Activated CD4-positive, alpha-beta T cell treated with anti-CD3 and anti-CD28 coated beads for 4 hours (primary cell): ENCODE measurements around the gene SLC39A8.
"Not testable (repeated sequence)": the region's sequence is repeated elsewhere in the genome, so short reads cannot be mapped to it uniquely, and the experiment has no call there.

Experiments
- DNase-seq, 2 donors: peaks; one replicate each; pipeline ENCODE4 v3.0.0-alpha.2; 2020

The SLC39A8 gene

DNA sequence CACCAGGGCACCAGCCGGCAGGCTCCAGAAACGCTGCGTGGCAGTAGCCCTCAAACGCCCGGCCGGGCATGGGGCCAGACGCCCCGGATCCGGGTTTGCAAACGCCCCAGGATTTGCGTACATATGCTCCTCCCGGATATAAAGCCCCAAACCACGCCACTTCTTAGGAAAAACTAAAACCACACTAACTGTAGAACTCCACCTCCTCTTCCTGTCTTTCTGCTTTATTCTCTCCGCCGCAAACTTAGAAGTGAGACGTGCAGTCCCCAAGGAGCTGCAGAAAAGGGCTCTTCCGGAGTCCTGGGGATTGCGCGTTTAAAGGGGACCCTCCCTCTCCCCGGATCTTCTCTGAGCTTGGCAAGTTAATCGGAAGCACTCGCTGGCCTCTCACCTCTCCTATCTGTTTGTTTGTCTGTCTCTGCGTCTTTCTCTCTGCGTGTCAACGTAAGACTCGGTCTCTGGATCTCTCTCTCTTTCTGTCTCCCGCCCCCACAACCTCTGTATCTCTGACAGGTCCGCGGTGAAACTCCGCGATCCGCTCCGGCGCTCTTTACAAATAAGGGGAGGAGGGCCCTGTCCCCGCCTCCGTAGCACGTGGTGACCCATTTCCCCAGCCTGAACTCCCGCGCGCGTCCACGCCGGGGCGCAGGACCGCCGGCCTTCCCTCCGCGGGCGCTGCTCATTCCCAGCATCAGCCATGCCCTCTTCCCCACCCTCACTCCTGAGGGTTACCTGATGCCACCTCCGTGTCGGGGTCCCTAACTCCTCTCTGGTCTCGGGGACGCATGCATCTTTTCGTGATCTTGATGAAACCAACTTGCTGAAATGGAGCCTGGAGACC is at the start of gene SLC39A8:
Gene SLC39A8 (minus strand): TSS at position 529 of the 841 bp plus-strand sequence. CDS start 820 bp downstream, outside the sequence.
- DNase-seq, result peak; percentile 88

DNA sequence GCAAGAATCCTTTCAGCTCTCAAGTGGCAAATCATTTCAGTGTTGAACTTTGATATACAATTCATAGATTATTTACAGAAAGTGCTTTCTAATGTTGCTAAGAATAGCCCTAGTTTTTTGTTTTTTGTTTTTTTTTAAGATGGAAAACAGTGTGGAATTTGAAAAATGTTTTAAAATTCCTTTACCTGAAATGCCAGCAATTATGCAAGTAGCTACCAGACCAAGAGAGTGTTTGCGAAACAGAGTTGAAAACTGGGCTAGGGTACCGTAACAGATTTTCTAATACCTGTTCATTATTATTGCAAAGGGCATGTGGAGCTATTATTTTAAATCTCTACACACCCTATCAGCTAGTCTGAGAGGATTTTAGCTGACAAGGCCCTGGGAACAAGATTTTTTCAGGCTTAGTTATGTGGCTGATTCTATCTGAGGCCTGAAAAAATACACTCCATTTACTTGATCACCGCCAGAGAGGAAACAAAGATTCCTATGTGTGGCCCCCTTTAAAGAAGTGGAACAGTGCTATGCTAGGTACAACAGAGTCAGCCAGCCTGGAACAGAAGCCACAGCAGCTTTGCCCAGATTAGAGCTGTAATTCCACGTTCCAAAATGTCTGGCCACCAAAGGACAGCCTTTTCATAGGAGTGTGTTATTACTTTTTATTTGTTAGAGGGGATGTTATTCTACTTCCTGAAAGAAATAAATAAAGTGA is 46.9 kb upstream of the SLC39A8 start:
- no peak for DNase-seq

GRCh38 chr4:102390438-102390837 is 45.2 kb upstream of the SLC39A8 start:
- no peak for DNase-seq

DNA sequence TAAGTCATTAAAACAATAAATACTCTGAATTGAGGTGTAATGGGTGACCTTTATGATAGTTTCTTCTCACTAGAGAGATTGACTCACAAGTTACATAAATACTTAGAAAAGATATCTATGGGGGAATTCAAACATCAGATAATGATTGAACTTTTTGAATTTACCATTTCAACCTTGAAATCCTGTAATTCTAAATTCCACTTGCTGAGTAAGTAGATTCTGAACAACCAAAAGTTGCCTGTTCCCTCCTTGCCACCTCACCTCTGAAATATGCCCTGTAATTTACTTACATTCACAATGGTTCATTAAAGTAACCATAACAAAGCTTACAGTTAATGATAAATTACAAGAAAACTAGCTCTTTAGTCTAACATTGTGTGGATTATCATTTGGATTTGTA is 43.3 kb upstream of the SLC39A8 start:
- DNase-seq, result no peak

DNA sequence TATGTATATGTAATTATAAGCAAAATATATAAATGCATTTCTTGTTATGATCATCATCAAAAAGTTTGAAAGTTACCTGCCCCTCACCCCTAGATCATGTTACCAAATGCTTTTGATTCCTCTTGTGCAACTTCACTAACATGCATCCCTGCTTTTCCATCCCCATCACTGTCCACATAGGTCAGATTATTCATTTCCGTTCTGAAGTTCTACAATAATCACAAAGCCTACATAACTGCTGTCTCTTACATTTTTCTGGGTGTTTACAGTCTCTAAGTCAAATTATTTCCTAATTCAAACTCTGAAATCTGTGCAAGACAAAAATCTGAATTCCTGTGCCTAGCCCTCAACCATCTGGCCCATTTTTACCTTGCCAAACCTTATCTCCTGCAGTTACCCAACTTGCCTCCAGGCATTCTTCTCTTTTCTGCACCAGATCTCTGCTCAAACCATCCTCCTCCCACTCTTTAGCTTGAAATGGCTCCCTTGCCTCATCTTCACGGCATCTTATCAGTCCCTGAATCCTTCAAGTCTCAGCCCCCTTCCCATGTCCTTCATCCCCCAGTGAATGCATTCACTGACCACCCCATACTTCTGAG is 42.4 kb upstream of the SLC39A8 start:
- no peak for DNase-seq

DNA sequence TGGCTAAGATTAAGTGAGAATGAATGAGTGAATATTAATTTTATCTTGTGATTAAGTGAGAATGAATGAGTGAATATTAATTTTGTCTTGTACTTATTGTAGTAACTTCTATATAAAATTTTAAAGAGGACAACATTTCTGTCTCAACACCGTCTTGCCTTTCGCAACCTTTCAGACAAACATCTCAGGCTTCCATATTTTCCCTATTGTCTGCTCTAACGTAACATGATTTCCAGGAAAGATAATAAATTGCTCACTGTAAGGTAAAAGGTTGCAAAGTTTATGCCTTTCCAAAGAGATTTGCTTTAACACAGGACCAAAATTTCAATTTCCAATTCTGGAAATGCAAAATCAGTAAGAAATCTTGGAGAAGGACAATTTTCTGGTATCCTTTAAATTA is 41.7 kb upstream of the SLC39A8 start:
- DNase-seq, result no peak

- not testable (repeated sequence) for DNase-seq
Observed at GRCh38 chr4:102380253-102380652, 35.0 kb upstream of the SLC39A8 start.

- DNase-seq, result no peak
Observed at GRCh38 chr4:102362922-102363432, 17.7 kb upstream of the SLC39A8 start.

GRCh38 chr4:102358128-102358527 is 12.8 kb upstream of the SLC39A8 start:
- no peak for DNase-seq

DNA sequence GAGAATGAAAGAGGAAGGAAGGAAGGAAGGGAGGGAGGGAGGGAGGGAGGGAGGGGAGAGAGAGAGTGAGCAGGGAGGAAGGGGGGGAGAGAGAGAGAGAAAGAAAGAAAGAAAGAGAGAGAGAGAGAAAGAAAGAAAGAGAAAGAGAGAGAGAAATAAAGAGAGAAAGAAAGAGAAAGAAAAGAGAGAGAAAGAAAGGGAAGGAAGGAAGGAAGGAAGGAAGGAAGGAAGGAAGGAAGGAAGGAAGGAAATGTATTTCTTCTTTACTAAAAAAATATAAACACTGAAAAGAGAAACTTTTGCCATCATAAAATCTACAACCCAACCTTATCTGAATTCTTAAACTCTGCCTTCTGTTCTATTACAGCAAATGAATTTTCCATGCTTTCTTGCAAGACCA is 12.4 kb upstream of the SLC39A8 start:
- DNase-seq, result not testable (repeated sequence)

- DNase-seq, result no peak
Observed at GRCh38 chr4:102356562-102357202, 11.4 kb upstream of the SLC39A8 start.

GRCh38 chr4:102355748-102356147 is 10.5 kb upstream of the SLC39A8 start:
- DNase-seq, result no peak

DNA sequence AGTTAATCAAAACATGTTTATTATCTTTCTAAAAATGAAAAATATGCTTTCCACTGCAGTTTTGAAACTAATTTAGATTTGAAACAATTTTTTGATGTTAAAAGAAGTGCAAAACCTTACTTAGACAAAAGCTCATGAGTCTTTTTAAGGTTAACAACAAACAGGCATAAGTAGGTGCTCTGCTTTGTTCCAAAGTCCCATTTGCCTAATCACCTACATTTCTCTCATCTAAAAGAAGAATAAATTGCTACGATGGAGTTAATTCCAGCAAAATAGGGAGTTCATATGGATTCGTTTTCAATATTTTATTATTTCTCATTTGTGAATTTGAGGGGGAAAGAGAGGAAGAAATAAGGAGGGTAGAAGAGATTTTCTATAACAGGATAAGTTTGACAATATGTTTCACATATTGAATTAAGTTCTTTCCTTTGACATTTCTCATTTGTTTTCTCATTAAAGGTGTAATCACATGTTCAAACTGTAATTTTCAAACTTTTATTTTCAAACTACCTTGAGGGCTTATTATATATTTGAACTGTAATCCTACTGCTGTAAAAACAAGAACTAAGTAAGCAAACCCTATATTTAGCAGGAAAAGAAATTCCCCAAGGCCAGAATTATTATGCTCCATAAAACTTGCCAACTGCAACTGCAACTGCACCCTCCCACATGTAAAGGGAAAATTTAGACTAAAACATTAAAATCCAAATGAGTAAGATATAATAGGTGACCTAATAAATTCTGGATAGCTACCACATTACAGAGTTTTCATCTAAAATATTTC is 9.6 kb upstream of the SLC39A8 start:
- DNase-seq, result no peak

GRCh38 chr4:102352781-102353180 is 7.5 kb upstream of the SLC39A8 start:
- DNase-seq, result no peak

GRCh38 chr4:102350634-102351033 is 5.4 kb upstream of the SLC39A8 start:
- no peak for DNase-seq

- no peak for DNase-seq
Observed at GRCh38 chr4:102348701-102349100, 3.4 kb upstream of the SLC39A8 start.

GRCh38 chr4:102345795-102346100 is 466 bp upstream of the SLC39A8 start:
- DNase-seq, result no peak

GRCh38 chr4:102344520-102344953 is 745 bp downstream of the SLC39A8 start:
- DNase-seq, result peak in 1 of 2 donors; percentile 54

GRCh38 chr4:102343964-102344519 is 1.2 kb downstream of the SLC39A8 start:
- DNase-seq, result peak; percentile 55 to 62

- DNase-seq, result no peak
Observed at GRCh38 chr4:102342404-102343074, 2.7 kb downstream of the SLC39A8 start.

- DNase-seq, result no peak
Observed at GRCh38 chr4:102341201-102341600, 4.1 kb downstream of the SLC39A8 start.
